HG03196 (cell line): ENCODE data around the gene ADTRP.
"Not testable (repeated sequence)": the region's sequence is repeated elsewhere in the genome, so short reads cannot be mapped to it uniquely, and the experiment has no call there.

Experiments
- ATAC-seq: cut with Tn5 transposase; IDR thresholded peaks from one replicate; pipeline ENCODE4 v1.9.1; 2021; ENCODE audit not compliant: unreplicated experiment

The ADTRP gene

GRCh38 chr6:11702089-11702488 lies 76.5 kb downstream of the ADTRP start:
- ATAC-seq, result no peak

- no peak for ATAC-seq
Measured at GRCh38 chr6:11701573-11701972, 77.0 kb downstream of the ADTRP start.

- no peak for ATAC-seq
Measured at GRCh38 chr6:11700118-11700718, 78.4 kb downstream of the ADTRP start.

- no peak for ATAC-seq
Measured at GRCh38 chr6:11699576-11699975, 79.0 kb downstream of the ADTRP start.

- ATAC-seq, result no peak
Measured at GRCh38 chr6:11692451-11693376, 85.9 kb downstream of the ADTRP start.

- ATAC-seq, result no peak
Measured at GRCh38 chr6:11689847-11690246, 88.8 kb downstream of the ADTRP start.

- ATAC-seq, result not testable (repeated sequence)
Measured at GRCh38 chr6:11689400-11689799, 89.2 kb downstream of the ADTRP start.

GRCh38 chr6:11688425-11688709 lies 90.2 kb downstream of the ADTRP start:
- ATAC-seq, result no peak

GRCh38 chr6:11685481-11686093 lies 93.0 kb downstream of the ADTRP start:
- ATAC-seq, result no peak

GRCh38 chr6:11684901-11685480 lies 93.6 kb downstream of the ADTRP start:
- no peak for ATAC-seq

- ATAC-seq, result no peak
Measured at GRCh38 chr6:11683871-11684270, 94.7 kb downstream of the ADTRP start.

GRCh38 chr6:11682561-11682975 lies 96.0 kb downstream of the ADTRP start:
- no peak for ATAC-seq

GRCh38 chr6:11681770-11682169 lies 96.8 kb downstream of the ADTRP start:
- no peak for ATAC-seq

GRCh38 chr6:11681357-11681756 lies 97.2 kb downstream of the ADTRP start:
- ATAC-seq, result no peak

- not testable (repeated sequence) for ATAC-seq
Measured at GRCh38 chr6:11680479-11680878, 98.1 kb downstream of the ADTRP start.

GRCh38 chr6:11679099-11679498 lies 99.5 kb downstream of the ADTRP start:
- no peak for ATAC-seq

GRCh38 chr6:11675601-11676000 lies 103.0 kb downstream of the ADTRP start:
- no peak for ATAC-seq

GRCh38 chr6:11672669-11673068 lies 105.9 kb downstream of the ADTRP start:
- ATAC-seq, result no peak

- no peak for ATAC-seq
Measured at GRCh38 chr6:11672256-11672655, 106.3 kb downstream of the ADTRP start.

- no peak for ATAC-seq
Measured at GRCh38 chr6:11669696-11670095, 108.9 kb downstream of the ADTRP start.

GRCh38 chr6:11668455-11668854 lies 110.1 kb downstream of the ADTRP start:
- ATAC-seq, result no peak

GRCh38 chr6:11667876-11668275 lies 110.7 kb downstream of the ADTRP start:
- no peak for ATAC-seq
